MM.1S (cell line): ENCODE measurements around the gene PAPSS1.

Experiments used
- EZH2 ChIP-seq: fragments of 300-600 bp; sonication (generic); optimal IDR thresholded peaks from 2 replicates; pipeline ENCODE3; 2017; ENCODE audit warnings: low read depth, mild to moderate bottlenecking, antibody characterized with exemption, low read length, mixed read lengths
- EZH2phosphoT487 ChIP-seq: fragments of 300-600 bp; sonication (generic); IDR thresholded peaks from 2 replicates; pipeline ENCODE4 v1.6.1; 2018; ENCODE audit warnings: antibody characterized with exemption, low read length
- TF ChIP-seq, protein P1 (sequence below): fragments of 300-600 bp; sonication (generic); IDR thresholded peaks from 2 replicates; pipeline ENCODE4 v1.5.1; 2016; ENCODE audit warnings: antibody characterized with exemption, low read length, mixed read lengths

DNA sequence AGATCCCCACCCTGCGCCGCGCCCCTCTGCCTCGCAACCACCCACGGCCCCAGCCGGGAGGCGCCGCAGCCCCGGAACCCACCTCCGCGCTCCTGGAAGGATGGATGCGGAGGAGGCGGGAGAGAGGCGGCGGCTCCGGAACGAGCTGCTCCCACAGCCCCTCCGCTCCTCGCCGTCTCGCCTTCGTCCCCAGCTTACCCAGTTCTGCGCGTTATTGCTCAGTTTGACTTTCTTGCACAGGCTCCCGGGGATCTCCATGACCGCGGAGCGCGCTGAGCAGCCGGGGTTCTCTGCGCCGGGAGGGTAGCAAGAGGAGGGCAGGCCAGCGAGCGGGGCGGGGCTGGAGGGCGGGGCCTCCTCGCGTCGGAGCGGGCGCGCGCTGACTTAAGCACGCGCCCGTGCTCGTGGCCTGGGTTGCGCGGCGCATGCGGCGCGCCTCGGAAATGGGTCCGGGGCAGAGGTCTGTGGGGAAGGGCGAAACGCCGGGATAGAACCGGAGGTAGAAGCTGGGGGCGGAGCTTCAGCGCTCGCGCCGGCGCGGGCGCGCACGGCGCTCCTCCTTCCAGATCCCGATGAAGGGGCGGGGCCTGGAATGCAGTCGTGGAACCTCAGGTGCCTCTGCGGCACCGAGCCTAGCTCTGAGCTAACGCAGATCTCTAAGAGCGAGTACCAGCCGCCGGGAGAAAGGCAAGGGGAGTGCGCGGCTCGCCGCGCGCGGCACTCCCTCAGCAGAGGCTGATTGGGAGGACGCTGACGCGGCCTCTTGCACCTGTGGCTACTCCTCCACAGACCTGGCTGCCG lies at the start of gene PAPSS1:
- TF ChIP-seq, protein P1, sequence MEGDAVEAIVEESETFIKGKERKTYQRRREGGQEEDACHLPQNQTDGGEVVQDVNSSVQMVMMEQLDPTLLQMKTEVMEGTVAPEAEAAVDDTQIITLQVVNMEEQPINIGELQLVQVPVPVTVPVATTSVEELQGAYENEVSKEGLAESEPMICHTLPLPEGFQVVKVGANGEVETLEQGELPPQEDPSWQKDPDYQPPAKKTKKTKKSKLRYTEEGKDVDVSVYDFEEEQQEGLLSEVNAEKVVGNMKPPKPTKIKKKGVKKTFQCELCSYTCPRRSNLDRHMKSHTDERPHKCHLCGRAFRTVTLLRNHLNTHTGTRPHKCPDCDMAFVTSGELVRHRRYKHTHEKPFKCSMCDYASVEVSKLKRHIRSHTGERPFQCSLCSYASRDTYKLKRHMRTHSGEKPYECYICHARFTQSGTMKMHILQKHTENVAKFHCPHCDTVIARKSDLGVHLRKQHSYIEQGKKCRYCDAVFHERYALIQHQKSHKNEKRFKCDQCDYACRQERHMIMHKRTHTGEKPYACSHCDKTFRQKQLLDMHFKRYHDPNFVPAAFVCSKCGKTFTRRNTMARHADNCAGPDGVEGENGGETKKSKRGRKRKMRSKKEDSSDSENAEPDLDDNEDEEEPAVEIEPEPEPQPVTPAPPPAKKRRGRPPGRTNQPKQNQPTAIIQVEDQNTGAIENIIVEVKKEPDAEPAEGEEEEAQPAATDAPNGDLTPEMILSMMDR, result no peak
- TF ChIP-seq EZH2 (no peak), EZH2phosphoT487 (no peak)
